Colonic mucosa (tissue), 4 donors: ENCODE measurements around the gene GLB1L2. TPM values are rescaled to one million over a fixed set of nuclear protein-coding genes. Genes with fewer than 3 reads are reported as not detected.
A peak's percentile ranks its signal among the peaks of the same experiment; 100 is the strongest.

Experiments
- DNase-seq: peaks from one replicate; pipeline ENCODE4 v3.0.0-alpha.2; 2020
- H3K27ac ChIP-seq: fragments of 200-600 bp; one replicate; pipeline ENCODE4 v1.8.0; 2021
- H3K27me3 ChIP-seq: fragments of 200-600 bp; one replicate; pipeline ENCODE4 v1.8.0; 2021
- H3K36me3 ChIP-seq: fragments of 200-600 bp; one replicate; pipeline ENCODE4 v1.8.0; 2021
- H3K4me1 ChIP-seq: fragments of 200-600 bp; one replicate; pipeline ENCODE4 v1.8.0; 2021; ENCODE audit warnings: mild to moderate bottlenecking
- H3K4me3 ChIP-seq: fragments of 200-600 bp; one replicate; pipeline ENCODE4 v1.8.0; 2021
- H3K9ac ChIP-seq, 2 donors: one replicate each; pipeline ENCODE4 v1.7.0; 2013; ENCODE audit warnings: control low read depth in 2 of 2, low read depth in 2 of 2, low read length in 2 of 2
- H3K9me3 ChIP-seq: fragments of 200-600 bp; one replicate; pipeline ENCODE4 v1.8.0; 2021
- CTCF ChIP-seq: fragments of 200-600 bp; IDR thresholded peaks from one replicate; pipeline ENCODE4 v1.8.0; 2022; ENCODE audit warnings: antibody characterized with exemption, mild to moderate bottlenecking
- intact Hi-C: fragments of 100-400 bp; cut with DNase I; formaldehyde crosslinking; loops from one replicate; pipeline ENCODE4 v1.14.1; 2022
- total RNA-seq, 2 donors: library from RNA; stranded (reverse); fragmentation: NEBNext Ultra II Directional in 1 of 2; extraction: Animal tissue kit (Norgen Biotek cat#: 25700) in 1 of 2; gene quantifications; one replicate each; pipeline ENCODE4 v1.2.1, GENCODE V29; 2021
- donor health status: healthy.
- donor health status: DM: no; HTN: no; CAD: no.
- donor health status: DM: no; HTN: no; CAD: no.

The GLB1L2 gene
- total RNA-seq, 2 donors from 2014 or later, result 27.2 to 31.3 TPM

GRCh38 chr11:134393638-134394037 lies 61.9 kb downstream of the GLB1L2 start:
- Histone ChIP-seq H3K27me3 (no peaks in the 10 kb centered on the region), H3K36me3 (no peaks in the 10 kb centered on the region), H3K9me3 (no peaks in the 10 kb centered on the region), H3K4me1 (no peaks in the 10 kb centered on the region), H3K4me3 (no peak overlapping the region), H3K9ac (no peak overlapping the region), H3K27ac (no peak overlapping the region)
- peak; percentile 24 for TF ChIP-seq CTCF
- intact Hi-C loops, result loop anchor here (5.0 kb wide), 1 partner anchor 184 kb away; no protein-coding TSS in a partner anchor
- DNase-seq, result peak; percentile 20

GRCh38 chr11:134394311-134394710 lies 62.5 kb downstream of the GLB1L2 start:
- Histone ChIP-seq H3K36me3 (no peaks in the 10 kb centered on the region), H3K9me3 (no peaks in the 10 kb centered on the region), H3K27ac (no peak overlapping the region), H3K4me3 (no peak overlapping the region), H3K9ac (no peak overlapping the region), H3K27me3 (no peaks in the 10 kb centered on the region), H3K4me1 (no peaks in the 10 kb centered on the region)
- no peak for DNase-seq
- TF ChIP-seq CTCF, result no peak
- intact Hi-C loops, result loop anchor here (5.0 kb wide), 1 partner anchor 183 kb away; no protein-coding TSS in a partner anchor

GRCh38 chr11:134395002-134395401 lies 63.2 kb downstream of the GLB1L2 start:
- no peak overlapping the region for H3K27ac ChIP-seq
- no peak for TF ChIP-seq CTCF
- no peaks in the 10 kb centered on the region for H3K36me3 ChIP-seq
- no peak for DNase-seq
- no peaks in the 10 kb centered on the region for H3K4me1 ChIP-seq
- no peak overlapping the region for H3K9ac ChIP-seq
- no peaks in the 10 kb centered on the region for H3K27me3 ChIP-seq
- intact Hi-C loops, result no loop called here
- no peaks in the 10 kb centered on the region for H3K9me3 ChIP-seq
- no peak overlapping the region for H3K4me3 ChIP-seq

GRCh38 chr11:134397304-134398078 lies 65.7 kb downstream of the GLB1L2 start:
- Histone ChIP-seq H3K27ac (no peak overlapping the region), H3K27me3 (no peaks in the 10 kb centered on the region), H3K36me3 (no peaks in the 10 kb centered on the region), H3K9me3 (no peaks in the 10 kb centered on the region), H3K4me3 (no peak overlapping the region), H3K4me1 (no peaks in the 10 kb centered on the region), H3K9ac (no peak overlapping the region)
- intact Hi-C loops, result no loop called here
- DNase-seq, result no peak
- TF ChIP-seq CTCF, result no peak

GRCh38 chr11:134398079-134398444 lies 66.3 kb downstream of the GLB1L2 start:
- Histone ChIP-seq H3K9me3 (no peaks in the 10 kb centered on the region), H3K27me3 (no peaks in the 10 kb centered on the region), H3K36me3 (no peaks in the 10 kb centered on the region), H3K27ac (no peak overlapping the region), H3K9ac (no peak overlapping the region), H3K4me3 (no peak overlapping the region), H3K4me1 (no peaks in the 10 kb centered on the region)
- no peak for DNase-seq
- intact Hi-C loops, result no loop called here
- no peak for TF ChIP-seq CTCF
